Femur (tissue), 1 donor: Measurements from ENCODE around the gene PPP2R3C.
"Not testable (repeated sequence)": the region's sequence is repeated elsewhere in the genome, so short reads cannot be mapped to it uniquely, and the experiment has no call there.

Experiments used
- DNase-seq: peaks from one replicate; pipeline ENCODE4 v3.0.0-alpha.2; 2017

Gene PPP2R3C

GRCh38 chr14:35050652-35051051, 71.1 kb downstream of the PPP2R3C start:
- DNase-seq, result no peak

DNA sequence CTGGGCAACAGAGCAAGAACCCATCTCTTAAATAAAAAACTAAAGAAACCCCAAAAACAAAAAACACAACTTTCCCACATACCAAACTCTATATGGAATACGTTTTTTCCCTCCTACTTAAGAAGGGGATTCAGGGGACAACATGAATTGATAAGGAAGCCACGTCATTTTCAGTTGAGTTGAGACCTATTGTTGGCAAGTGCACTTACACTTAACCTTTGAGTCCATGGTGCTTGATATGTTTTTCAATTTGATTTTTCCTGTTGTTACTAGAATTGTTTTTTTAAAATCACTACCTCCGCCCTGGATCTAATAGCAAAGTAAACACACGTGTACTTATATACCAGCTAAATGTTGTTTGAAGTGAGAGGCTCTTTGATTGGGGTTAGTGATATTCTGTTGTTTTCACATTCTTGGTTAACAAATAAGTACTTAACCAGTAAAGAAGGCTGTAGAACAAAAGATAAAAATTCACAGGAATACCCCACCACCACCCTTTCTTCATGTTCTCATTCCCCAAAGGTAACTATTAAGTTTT, 73.7 kb downstream of the PPP2R3C start:
- DNase-seq, result no peak

DNA sequence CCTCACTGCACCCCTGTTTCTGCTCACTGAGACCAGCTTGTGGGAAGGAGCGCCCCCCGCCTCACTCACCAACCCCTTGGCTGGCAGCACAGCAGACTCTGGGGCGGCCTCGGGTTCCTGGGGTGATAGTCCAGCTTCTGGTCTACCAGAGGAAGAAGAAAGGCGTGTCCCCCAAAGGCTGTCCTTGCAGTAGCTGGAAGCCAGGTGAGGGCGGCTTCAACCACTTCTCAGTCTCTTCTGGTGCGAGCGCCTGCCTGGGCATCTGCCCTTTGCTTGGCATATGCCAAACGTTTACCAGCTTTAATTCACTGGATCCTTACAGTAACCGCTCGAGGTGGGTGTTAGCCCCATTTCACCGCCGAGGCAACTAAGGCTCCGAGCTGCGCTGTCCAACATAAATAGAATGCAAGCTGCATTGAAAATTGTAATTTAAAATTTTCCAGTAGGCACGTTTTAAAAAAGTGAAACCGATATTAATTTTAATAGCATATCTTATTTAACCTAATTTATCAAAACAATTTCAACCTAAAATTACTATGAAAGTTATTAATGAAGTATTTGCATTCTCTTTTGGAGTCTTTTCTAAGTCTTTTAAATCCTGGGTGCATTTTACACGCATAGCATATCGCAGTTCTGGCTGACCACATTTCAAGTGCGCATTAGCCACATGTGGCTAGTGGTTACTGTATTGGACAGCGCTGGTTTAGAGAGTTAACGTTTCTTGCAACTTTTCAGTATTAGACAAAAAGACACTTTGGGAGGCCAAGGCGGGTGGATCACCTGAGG, 74.8 kb downstream of the PPP2R3C start:
- DNase-seq, result peak; percentile 67

DNA sequence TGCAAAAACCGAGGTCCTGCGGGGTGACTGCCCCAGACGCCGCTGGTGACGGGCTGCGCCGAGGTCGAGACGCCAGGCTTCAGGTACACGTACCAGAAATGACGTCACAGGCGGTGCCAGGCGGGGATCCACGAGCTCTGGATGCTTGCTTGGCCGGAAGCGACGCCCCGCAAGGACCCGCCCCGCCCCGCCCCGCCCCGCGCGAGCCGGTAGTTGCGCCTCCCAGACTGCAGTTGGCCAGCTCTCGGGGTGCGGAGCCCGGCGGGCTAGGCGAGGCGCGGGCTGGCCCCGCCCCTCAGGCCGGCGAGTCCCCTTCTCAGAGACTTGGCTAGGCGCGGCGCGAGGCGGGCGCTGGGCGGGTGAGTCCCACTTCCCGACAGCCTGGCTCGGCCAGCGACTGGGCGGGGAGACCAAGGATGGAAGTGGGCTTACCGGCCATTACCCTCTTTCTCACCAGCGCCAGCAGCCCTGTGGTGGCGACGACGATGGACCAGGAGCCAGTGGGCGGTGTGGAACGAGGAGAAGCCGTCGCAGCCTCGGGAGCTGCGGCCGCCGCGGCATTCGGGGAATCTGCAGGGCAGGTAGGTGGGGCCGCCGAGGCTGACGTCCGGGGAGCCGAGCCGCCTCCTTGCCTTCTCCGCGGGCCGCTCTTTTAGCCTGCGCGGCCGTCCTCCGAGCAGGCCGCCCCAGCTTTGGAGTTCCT, 75.6 kb downstream of the PPP2R3C start, which contains the start of gene FAM177A1:
Gene FAM177A1 (plus strand): TSS at position 225 of the 703 bp plus-strand sequence. CDS start 192 bp downstream, at position 417.
- DNase-seq, result peak; percentile 99

GRCh38 chr14:35045798-35046047, 76.1 kb downstream of the PPP2R3C start:
- DNase-seq, result no peak

DNA sequence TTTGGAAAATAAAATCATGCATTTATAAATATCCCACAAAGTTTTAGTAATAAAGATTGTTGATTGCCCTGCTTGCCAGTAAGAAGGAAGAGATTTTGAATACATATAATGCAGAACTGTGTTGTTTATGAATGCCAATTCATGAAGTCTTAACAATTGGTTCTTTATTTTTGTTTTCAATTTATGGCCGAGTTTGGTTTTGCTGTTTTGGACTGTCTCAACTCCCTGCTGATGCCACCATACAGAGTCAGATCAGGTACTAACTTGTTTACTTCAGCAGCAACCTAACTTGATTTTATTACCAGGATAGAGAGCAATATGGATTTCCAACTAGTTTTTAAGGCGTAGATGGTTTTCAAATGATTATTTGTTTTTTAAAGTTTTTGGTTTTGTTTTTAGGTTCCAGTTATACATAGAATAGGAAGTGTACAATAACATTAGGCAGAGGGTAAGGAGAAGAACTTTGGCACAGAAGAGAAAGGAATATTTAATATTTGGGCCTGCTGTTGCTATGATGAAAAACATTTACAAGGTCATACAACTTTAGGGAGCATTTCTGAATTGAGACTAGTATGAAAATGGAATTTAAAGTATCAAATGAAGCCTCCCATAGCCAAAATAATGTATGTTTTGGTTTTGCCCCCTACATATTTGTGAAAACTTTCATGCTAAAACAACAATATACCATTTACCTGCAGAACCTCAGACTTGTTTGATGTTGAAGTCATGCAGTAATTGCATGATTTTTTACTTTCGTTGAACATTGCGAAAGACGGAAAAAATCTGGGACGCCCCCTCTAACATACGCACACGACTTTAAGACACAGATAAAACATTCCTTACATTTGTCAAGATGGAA, 76.6 kb downstream of the PPP2R3C start:
- DNase-seq, result no peak

GRCh38 chr14:35043046-35043445, 78.7 kb downstream of the PPP2R3C start:
- no peak for DNase-seq

GRCh38 chr14:35042632-35043031, 79.2 kb downstream of the PPP2R3C start:
- no peak for DNase-seq

GRCh38 chr14:35038312-35038711, 83.5 kb downstream of the PPP2R3C start:
- not testable (repeated sequence) for DNase-seq
